GM06990 (cell line): ENCODE data around the gene CD300LF.

Experiments
- DNase-seq: peaks from one replicate; pipeline ENCODE4 v3.0.0-alpha.2; 2011; ENCODE audit not compliant: insufficient read length; ENCODE audit errors: extremely low read depth
- H3K27me3 ChIP-seq: replicated peaks from 2 replicates; pipeline ENCODE4 v1.6.0; 2011; ENCODE audit warnings: low read length; ENCODE audit not compliant: control insufficient read depth, insufficient read depth
- H3K36me3 ChIP-seq: 2 replicates; pipeline ENCODE4 v1.5.1; 2011; ENCODE audit warnings: low read length; ENCODE audit not compliant: control insufficient read depth, insufficient read depth
- H3K4me3 ChIP-seq: replicated peaks from 2 replicates; pipeline ENCODE4 v1.5.1; 2011; ENCODE audit warnings: low read depth, mild to moderate bottlenecking, control low read depth, low read length
- CTCF ChIP-seq: IDR thresholded peaks from 2 replicates; pipeline ENCODE4 v1.5.1; 2011; ENCODE audit warnings: low read length, control low read depth, mild to moderate bottlenecking, inconsistent platforms; ENCODE audit not compliant: insufficient read depth, poor library complexity, severe bottlenecking

Gene CD300LF

GRCh38 chr17:74713171-74713755 is 540 bp upstream of the CD300LF start:
- H3K4me3 ChIP-seq: no peak overlapping the region
- no peaks in the 10 kb centered on the region for H3K36me3 ChIP-seq
- no peak for TF ChIP-seq CTCF
- H3K27me3 ChIP-seq: no peaks in the 10 kb centered on the region
- no peak for DNase-seq

- no peak for TF ChIP-seq CTCF
- H3K27me3 ChIP-seq: no peaks in the 10 kb centered on the region
- no peak overlapping the region for H3K4me3 ChIP-seq
- no peaks in the 10 kb centered on the region for H3K36me3 ChIP-seq
- DNase-seq: no peak
Observed at GRCh38 chr17:74712301-74712700, 422 bp downstream of the CD300LF start.

- H3K36me3 ChIP-seq: no peaks in the 10 kb centered on the region
- no peak overlapping the region for H3K4me3 ChIP-seq
- TF ChIP-seq CTCF: no peak
- no peak for DNase-seq
- no peaks in the 10 kb centered on the region for H3K27me3 ChIP-seq
Observed at GRCh38 chr17:74711058-74711824, 1.5 kb downstream of the CD300LF start.

GRCh38 chr17:74704544-74704943 is 8.2 kb downstream of the CD300LF start:
- DNase-seq: no peak
- TF ChIP-seq CTCF: no peak
- Histone ChIP-seq H3K27me3 (no peaks in the 10 kb centered on the region; the same call in 1 of the 2 replicates), H3K36me3 (no peaks in the 10 kb centered on the region), H3K4me3 (no peak overlapping the region)

- Histone ChIP-seq H3K4me3 (no peak overlapping the region), H3K27me3 (no peaks in the 10 kb centered on the region; the same call in 1 of the 2 replicates), H3K36me3 (no peaks in the 10 kb centered on the region)
- DNase-seq: no peak
- TF ChIP-seq CTCF: no peak
Observed at GRCh38 chr17:74703311-74703710, 9.4 kb downstream of the CD300LF start.
